Testis (tissue), 3 donors: ENCODE measurements around the gene KLC1. TPM values are rescaled to one million over a fixed set of nuclear protein-coding genes. Genes with fewer than 3 reads are reported as not detected.

Experiments
- DNase-seq: peaks from one replicate; pipeline ENCODE4 v3.0.0-alpha.2; 2019
- H3K27ac ChIP-seq, 2 donors: fragments of 200-600 bp; sonication (generic); one replicate each; pipeline ENCODE4 v1.5.1; 2019
- H3K27me3 ChIP-seq: fragments of 200-600 bp; sonication (generic); one replicate; pipeline ENCODE4 v1.5.1; 2019
- H3K36me3 ChIP-seq: fragments of 200-600 bp; sonication (generic); one replicate; pipeline ENCODE4 v1.5.1; 2017; ENCODE audit warnings: low read depth; ENCODE audit errors: missing control alignments
- H3K4me1 ChIP-seq: fragments of 200-600 bp; sonication (generic); one replicate; pipeline ENCODE4 v1.5.1; 2019
- H3K4me3 ChIP-seq, 2 donors: fragments of 200-600 bp; sonication (generic); one replicate each; pipeline ENCODE4 v1.5.1; 2017 to 2019
- H3K9me3 ChIP-seq: fragments of 200-600 bp; sonication (generic); one replicate; pipeline ENCODE4 v1.5.1; 2017
- CTCF ChIP-seq, 3 experiments: fragments of 450-650 bp in 2 of 3; fragments of 200-600 bp in 1 of 3; sonication (generic) in 1 of 3; IDR thresholded peaks; one replicate each; pipeline ENCODE4 v1.5.1; 2016 to 2019; ENCODE audit warnings: antibody characterized with exemption in 3 of 3, mild to moderate bottlenecking in 2 of 3, moderate library complexity in 1 of 3
- POLR2A ChIP-seq: fragments of 450-650 bp; IDR thresholded peaks from one replicate; pipeline ENCODE4 v1.6.1; 2017; ENCODE audit warnings: antibody characterized with exemption, mild to moderate bottlenecking, moderate library complexity
- WGBS, 2 donors: methylation state at CpG; one replicate each; pipeline ENCODE4 v1.1.5; 2018; 5-methylcytosine and 5-hydroxymethylcytosine counted together
- intact Hi-C: fragments of 100-400 bp; cut with DNase I; formaldehyde crosslinking; loops from one replicate; pipeline ENCODE4 v1.15.1; 2023; ENCODE audit warnings: low total_unique reads
- polyA plus RNA-seq: library from polyadenylated mRNA; stranded (reverse); fragments of 350-450 nt; fragmentation: Illumina TruSeq; extraction: RNeasy Lipid Tissue Mini Kit (QIAGEN cat#74804); gene quantifications from one replicate; pipeline ENCODE4 v1.2.3, GENCODE V29; 2014; ENCODE audit warnings: low read depth, low replicate concordance; ENCODE audit not compliant: insufficient read depth
- small RNA-seq, 2 donors: library from RNA; depleted of rRNA; stranded (forward); fragments of <200 nt; gene quantifications; one replicate each; pipeline ENCODE3, GENCODE V24; 2016
- total RNA-seq, 2 donors: library from RNA; depleted of rRNA; stranded (reverse); fragments of >200 nt; gene quantifications; one replicate each; pipeline ENCODE4 v1.2.3, GENCODE V29; 2016

The KLC1 gene
- total and polyA plus RNA-seq, 3 donors from 2014 or later = 92.9 to 473 (median 379) TPM

GRCh38 chr14:103745424-103745823, 116.4 kb downstream of the KLC1 start:
- Histone ChIP-seq H3K36me3 (no peaks in the 10 kb centered on the region), H3K27me3 (no peaks in the 10 kb centered on the region), H3K9me3 (no peaks in the 10 kb centered on the region), H3K4me3 (no peak overlapping the region), H3K27ac (no peak overlapping the region), H3K4me1 (peaks cover 13% of the 10 kb centered on the region)
- intact Hi-C loops = no loop called here
- WGBS, 2 donors = 83 to 84% methylated on average over 5 of the region's 5 CpGs
- DNase-seq = no peak
- TF ChIP-seq CTCF (IDR thresholded peaks at IDR 0.05) (no peak), POLR2A (no peak)

- no peak for TF ChIP-seq CTCF (IDR thresholded peaks at IDR 0.05)
- TF ChIP-seq POLR2A = no peak
- H3K9me3 ChIP-seq = no peaks in the 10 kb centered on the region
- H3K4me3 ChIP-seq = no peak overlapping the region
- no peak for DNase-seq
- peaks cover 2% of the 10 kb centered on the region for H3K4me1 ChIP-seq
- H3K27ac ChIP-seq = no peak overlapping the region
- no peaks in the 10 kb centered on the region for H3K27me3 ChIP-seq
- intact Hi-C loops = no loop called here
- WGBS, 2 donors = 82 to 93% methylated on average over 10 of the region's 10 CpGs
- no peaks in the 10 kb centered on the region for H3K36me3 ChIP-seq
Observed at GRCh38 chr14:103746701-103747100, 117.7 kb downstream of the KLC1 start.

GRCh38 chr14:103748534-103748857, 119.5 kb downstream of the KLC1 start:
- H3K4me3 ChIP-seq = no peak overlapping the region
- TF ChIP-seq POLR2A (no peak), CTCF (IDR thresholded peaks at IDR 0.05) (no peak)
- H3K27ac ChIP-seq = no peak overlapping the region
- no peak for DNase-seq
- intact Hi-C loops = no loop called here
- H3K4me1 ChIP-seq = no peaks in the 10 kb centered on the region
- WGBS, 2 donors = 57 to 83% methylated on average over 1 to 5 of the region's 5 CpGs
- H3K9me3 ChIP-seq = no peaks in the 10 kb centered on the region
- no peaks in the 10 kb centered on the region for H3K36me3 ChIP-seq
- no peaks in the 10 kb centered on the region for H3K27me3 ChIP-seq

- Histone ChIP-seq H3K36me3 (no peaks in the 10 kb centered on the region), H3K4me1 (no peaks in the 10 kb centered on the region), H3K4me3 (no peak overlapping the region), H3K27ac (no peak overlapping the region), H3K9me3 (no peaks in the 10 kb centered on the region), H3K27me3 (no peaks in the 10 kb centered on the region)
- DNase-seq = no peak
- 91% methylated on average over 5 of the region's 5 CpGs for WGBS, 2 donors
- intact Hi-C loops = no loop called here
- TF ChIP-seq CTCF (IDR thresholded peaks at IDR 0.05) (no peak), POLR2A (no peak)
Observed at GRCh38 chr14:103749452-103749851, 120.4 kb downstream of the KLC1 start.

- no peaks in the 10 kb centered on the region for H3K4me1 ChIP-seq
- H3K27me3 ChIP-seq = no peaks in the 10 kb centered on the region
- no peaks in the 10 kb centered on the region for H3K9me3 ChIP-seq
- H3K4me3 ChIP-seq = no peak overlapping the region
- WGBS, 2 donors = 84 to 92% methylated on average over 5 of the region's 5 CpGs
- no peaks in the 10 kb centered on the region for H3K36me3 ChIP-seq
- DNase-seq = no peak
- TF ChIP-seq CTCF (IDR thresholded peaks at IDR 0.05) (no peak), POLR2A (no peak)
- intact Hi-C loops = no loop called here
- H3K27ac ChIP-seq = no peak overlapping the region
Observed at GRCh38 chr14:103749860-103750259, 120.8 kb downstream of the KLC1 start.

Small RNAs within 50 kb of the gene (small RNA-seq; reads per million reads assigned to genes)
- 0 reads per million in 2 donors for gene RF00019

Other genes starting within 250 kb of the KLC1 start
- 100 to 1,000 TPM; 172 to 198 TPM for gene MARK3, start 243.8 kb upstream of the KLC1 start, total RNA-seq
- gene MARK3, start 243.8 kb upstream of the KLC1 start, polyA plus RNA-seq = 93.9 TPM
- gene CKB, start 106.4 kb upstream of the KLC1 start, total RNA-seq = 1,000 to 10,000 TPM; 1,148 to 1,322 TPM
- 504 TPM for gene CKB, start 106.4 kb upstream of the KLC1 start, polyA plus RNA-seq
- gene TRMT61A, start 100.0 kb upstream of the KLC1 start, total RNA-seq = 10 to 100 TPM; 19.1 to 29.8 TPM
- gene TRMT61A, start 100.0 kb upstream of the KLC1 start, polyA plus RNA-seq = 12.1 TPM
- 100 to 1,000 TPM in 1 of 2 donors, 10 to 100 TPM in 1; 63.4 to 124 TPM for gene BAG5, start 66.6 kb upstream of the KLC1 start, total RNA-seq
- gene BAG5, start 66.6 kb upstream of the KLC1 start, polyA plus RNA-seq = 202 TPM
- gene COA8, start 66.3 kb upstream of the KLC1 start, total RNA-seq = 10 to 100 TPM; 28.9 to 68.7 TPM
- 152 TPM for gene COA8, start 66.3 kb upstream of the KLC1 start, polyA plus RNA-seq
- gene XRCC3, start 86.2 kb downstream of the KLC1 start, total RNA-seq = 10 to 100 TPM; 40.3 to 41.1 TPM
- gene XRCC3, start 86.2 kb downstream of the KLC1 start, polyA plus RNA-seq = 16.6 TPM
- gene ZFYVE21, start 86.6 kb downstream of the KLC1 start, total RNA-seq = 100 to 1,000 TPM; 194 to 251 TPM
- gene ZFYVE21, start 86.6 kb downstream of the KLC1 start, polyA plus RNA-seq = 86.4 TPM
- gene PPP1R13B, start 218.4 kb downstream of the KLC1 start, total RNA-seq = 10 to 100 TPM; 73.1 to 82.4 TPM
- 89.2 TPM for gene PPP1R13B, start 218.4 kb downstream of the KLC1 start, polyA plus RNA-seq